GM12878 (cell line): ENCODE results near the gene SBF2. TPM values are rescaled to one million over a fixed set of nuclear protein-coding genes. Genes with fewer than 3 reads are reported as not detected.

Experiments
- ATAC-seq: fragments of 200-7000 bp; cut with Tn5 transposase; 3 replicates; pipeline ENCODE4 v1.9.1; 2020; ENCODE audit warnings: mild to moderate bottlenecking, moderate library complexity
- BruUV-seq: library from RNA; stranded (reverse); fragments of 400-500 nt; replicated peaks from 2 replicates; lab custom pipeline; 2021; lab: Mats Ljungman, UMichigan
- CTCF ChIA-PET: fragments of 300-600 bp; sonication (Branson Sonifier 250); formaldehyde crosslinking; extraction: SDS; loops from one replicate; lab custom pipeline; 2021; ENCODE audit warnings: inconsistent platforms; lab: Yijun Ruan, JAX
- POLR2A ChIA-PET: fragments of 350-600 bp; formaldehyde crosslinking; extraction: SDS; loops from one replicate; lab custom pipeline; 2021; ENCODE audit warnings: inconsistent platforms; lab: Charles Lee
- RAD21 ChIA-PET: fragments of 300-600 bp; sonication (Branson Sonifier 250); formaldehyde crosslinking; loops from one replicate; lab custom pipeline; 2023; ENCODE audit warnings: antibody characterized with exemption; ENCODE audit not compliant: unreplicated experiment; lab: Charles Lee
- SMC1A ChIA-PET: fragments of 300-600 bp; sonication (Branson Sonifier 250); formaldehyde crosslinking; loops from one replicate; lab custom pipeline; 2023; ENCODE audit not compliant: unreplicated experiment, uncharacterized antibody; lab: Charles Lee
- DNase-seq: peaks from one replicate; pipeline ENCODE4 v3.0.0-alpha.2; 2011; ENCODE audit warnings: low read depth, low spot score
- FAIRE-seq: peaks from 3 replicates; lab custom pipeline; 2011; peaks lifted over from hg19 to GRCh38; lab: Jason Lieb, UNC
- H2AFZ ChIP-seq: 2 replicates; pipeline ENCODE4 v1.6.0; 2011; ENCODE audit warnings: low read depth, low read length, control low read depth; ENCODE audit not compliant: control insufficient read depth
- H3K27ac ChIP-seq: 2 replicates; pipeline ENCODE4 v1.5.1; 2011; ENCODE audit warnings: control low read depth; ENCODE audit not compliant: control insufficient read depth, insufficient read depth
- H3K27me3 ChIP-seq, 2 experiments: replicated peaks in 1 of 2; 2 replicates each; pipeline versions ENCODE4 v1.6.0 to v1.6.1; 2011; ENCODE audit warnings: low read length in 1 of 2; ENCODE audit not compliant: control insufficient read depth in 2 of 2, insufficient read depth in 2 of 2
- H3K36me3 ChIP-seq, 2 experiments: 2 replicates each; pipeline ENCODE4 v1.5.1; 2011; ENCODE audit warnings: low read length in 1 of 2; ENCODE audit not compliant: control insufficient read depth in 2 of 2, insufficient read depth in 2 of 2
- H3K4me1 ChIP-seq: 2 replicates; pipeline ENCODE4 v1.6.1; 2011; ENCODE audit warnings: mild to moderate bottlenecking, low read length, moderate library complexity, mixed read lengths; ENCODE audit not compliant: control insufficient read depth, insufficient read depth
- H3K4me2 ChIP-seq: 2 replicates; pipeline ENCODE4 v1.6.0; 2011; ENCODE audit warnings: control low read depth; ENCODE audit not compliant: control insufficient read depth, insufficient read depth
- H3K4me3 ChIP-seq: fragments of 200-600 bp; sonication (generic); 2 replicates; pipeline ENCODE4 v1.5.1; 2016
- H3K79me2 ChIP-seq: 2 replicates; pipeline ENCODE4 v1.6.0; 2011; ENCODE audit warnings: low read length; ENCODE audit not compliant: control insufficient read depth, insufficient read depth
- H3K9ac ChIP-seq: 2 replicates; pipeline ENCODE4 v1.8.0; 2011; ENCODE audit warnings: low read length, control low read depth, mixed read lengths; ENCODE audit not compliant: control insufficient read depth, insufficient read depth
- H3K9me3 ChIP-seq: replicated peaks from 3 replicates; pipeline ENCODE4 v1.5.1; 2011; ENCODE audit warnings: mild to moderate bottlenecking, low read length; ENCODE audit not compliant: control insufficient read depth, insufficient read depth
- H4K20me1 ChIP-seq: 2 replicates; pipeline ENCODE4 v1.6.0; 2011; ENCODE audit not compliant: control insufficient read depth, insufficient read depth
- CHD1 ChIP-seq: IDR thresholded peaks from 2 replicates; pipeline ENCODE4 v1.6.1; 2012; ENCODE audit warnings: low read depth, low read length, improper control_type of control experiment
- EGR1 ChIP-seq, 2 experiments: IDR thresholded peaks; 1 replicate in 1 of 2; 2 replicates in 1 of 2; pipeline ENCODE4 v1.6.1; 2011 to 2012; ENCODE audit warnings: low read depth in 2 of 2, low read length in 2 of 2, borderline replicate concordance in 1 of 2, mild to moderate bottlenecking in 1 of 2, moderate library complexity in 1 of 2
- FOXK2 ChIP-seq: fragments of 450-650 bp; IDR thresholded peaks from 2 replicates; pipeline ENCODE4 v1.6.1; 2017; ENCODE audit warnings: mild to moderate bottlenecking, moderate library complexity
- HDAC2 ChIP-seq: fragments of 200-600 bp; sonication (generic); IDR thresholded peaks from 2 replicates; pipeline ENCODE4 v1.6.1; 2017
- KLF5 ChIP-seq: fragments of 450-650 bp; IDR thresholded peaks from 2 replicates; pipeline ENCODE4 v1.6.1; 2014; ENCODE audit warnings: mild to moderate bottlenecking; ENCODE audit not compliant: partially characterized antibody
- NR2C1 ChIP-seq: fragments of 450-650 bp; IDR thresholded peaks from 2 replicates; pipeline ENCODE4 v1.6.1; 2017; ENCODE audit warnings: antibody characterized with exemption, mild to moderate bottlenecking, moderate library complexity
- RB1 ChIP-seq: fragments of 450-650 bp; formaldehyde crosslinking; IDR thresholded peaks from 2 replicates; pipeline ENCODE4 v1.6.1; 2017; ENCODE audit warnings: mild to moderate bottlenecking, borderline replicate concordance
- RELA ChIP-seq: fragments of 450-650 bp; IDR thresholded peaks from 2 replicates; pipeline ENCODE4 v1.8.0; 2014; ENCODE audit warnings: borderline replicate concordance; ENCODE audit not compliant: partially characterized antibody
- SMAD5 ChIP-seq: IDR thresholded peaks from 2 replicates; pipeline ENCODE4 v1.6.1; 2016; ENCODE audit warnings: antibody characterized with exemption, low read depth
- SREBF1 ChIP-seq: IDR thresholded peaks from 2 replicates; pipeline ENCODE4 v1.6.1; 2012; ENCODE audit warnings: mild to moderate bottlenecking, low read length
- SREBF2 ChIP-seq: IDR thresholded peaks from 2 replicates; pipeline ENCODE4 v1.6.1; 2012; ENCODE audit warnings: mild to moderate bottlenecking, low read length
- SRF ChIP-seq, 2 experiments: IDR thresholded peaks; 2 replicates each; pipeline ENCODE4 v1.6.1; 2011; ENCODE audit warnings: low read depth in 2 of 2, low read length in 2 of 2, mild to moderate bottlenecking in 1 of 2, moderate library complexity in 1 of 2
- TCF12 ChIP-seq: IDR thresholded peaks from 2 replicates; pipeline ENCODE4 v1.6.1; 2011; ENCODE audit warnings: low read depth, mild to moderate bottlenecking, low read length
- ZSCAN29 ChIP-seq: fragments of 450-650 bp; IDR thresholded peaks from 2 replicates; pipeline ENCODE4 v1.6.1; 2017; ENCODE audit warnings: mild to moderate bottlenecking, moderate library complexity
- WGBS: methylation state at CpG from one replicate; pipeline ENCODE4 v1.1.6; 2016; ENCODE audit warnings: low lambda C conversion rate; ENCODE audit not compliant: insufficient replicate concordance, insufficient coverage; ENCODE audit errors: missing lambda C conversion rate; 5-methylcytosine and 5-hydroxymethylcytosine counted together
- in situ Hi-C: fragments of 300-500 bp; cut with MboI; formaldehyde crosslinking; loops from 9 replicates; pipeline ENCODE4 v1.14.3; 2018; ENCODE audit warnings: mixed read lengths
- intact Hi-C: fragments of 100-400 bp; cut with micrococcal nuclease; formaldehyde crosslinking; loops from one replicate; pipeline ENCODE4 v1.14.2; 2022; ENCODE audit not compliant: unreplicated experiment
- polyA plus RNA-seq, 11 experiments: library from polyadenylated mRNA; depleted of rRNA in 4 of 11; unstranded in 6 of 11; stranded (reverse) in 5 of 11; fragments of >200 nt; fragmentation: Nextera tagmentation in 4 of 11; fragmentation: Illumina TruSeq in 1 of 11; extraction: Ambion mirVana in 4 of 11; extraction: Trizol in 1 of 11; gene quantifications; 1 replicate in 1 of 11; 2 replicates in 10 of 11; pipeline versions ENCODE4 v1.2.1 to v1.2.3, GENCODE V29; 2011 to 2016; ENCODE audit warnings: inconsistent platforms in 2 of 11, missing spikeins in 2 of 11, low read depth in 1 of 11
- total RNA-seq, 4 experiments: library from RNA; depleted of rRNA in 3 of 4; stranded (reverse); fragments of >200 nt in 3 of 4; fragmentation: Illumina TruSeq in 1 of 4; extraction: Trizol in 1 of 4; gene quantifications; 2 replicates each; pipeline versions ENCODE4 v1.2.1 to v1.2.3, GENCODE V29; 2013 to 2021
- TF ChIP-seq, protein P1 (sequence below): fragments of 450-650 bp; IDR thresholded peaks from 2 replicates; pipeline ENCODE4 v1.6.1; 2017; ENCODE audit warnings: mild to moderate bottlenecking
- TF ChIP-seq, protein P2 (sequence below): fragments of 450-650 bp; IDR thresholded peaks from 2 replicates; pipeline ENCODE4 v1.6.1; 2014; ENCODE audit warnings: mild to moderate bottlenecking
- TF ChIP-seq, protein P3 (sequence below): IDR thresholded peaks from 2 replicates; pipeline ENCODE4 v1.6.1; 2012; ENCODE audit warnings: low read depth, low read length, improper control_type of control experiment

SBF2 gene
- total and polyA plus RNA-seq, 10 of the 15 experiments (the other 5 are each of a cell fraction or from before 2014, with no cell fraction given), result 0.24 to 2.3 (median 1.1) TPM

- 100% methylated on average over 2 of the region's 2 CpGs for WGBS
- ChIA-PET SMC1A (no interaction called here), POLR2A (no interaction called here), CTCF (no interaction called here), RAD21 (no interaction called here)
- no peak overlapping the region for H3K4me3 ChIP-seq
- no peak overlapping the region for H3K4me2 ChIP-seq
- H4K20me1 ChIP-seq, result no peaks in the 10 kb centered on the region
- H3K36me3 ChIP-seq, result no peaks in the 10 kb centered on the region
- no peaks in the 10 kb centered on the region for H3K27me3 ChIP-seq
- no peaks in the 10 kb centered on the region for H3K79me2 ChIP-seq
- in situ Hi-C loops (no loop called here), intact Hi-C loops (loop anchor here (5.0 kb wide), 1 partner anchor 76 kb away; no protein-coding TSS in a partner anchor)
- H2AFZ ChIP-seq, result no peak overlapping the region
- TF ChIP-seq TCF12 (no peak), SREBF1 (no peak), CHD1 (no peak)
- TF ChIP-seq, protein P1, sequence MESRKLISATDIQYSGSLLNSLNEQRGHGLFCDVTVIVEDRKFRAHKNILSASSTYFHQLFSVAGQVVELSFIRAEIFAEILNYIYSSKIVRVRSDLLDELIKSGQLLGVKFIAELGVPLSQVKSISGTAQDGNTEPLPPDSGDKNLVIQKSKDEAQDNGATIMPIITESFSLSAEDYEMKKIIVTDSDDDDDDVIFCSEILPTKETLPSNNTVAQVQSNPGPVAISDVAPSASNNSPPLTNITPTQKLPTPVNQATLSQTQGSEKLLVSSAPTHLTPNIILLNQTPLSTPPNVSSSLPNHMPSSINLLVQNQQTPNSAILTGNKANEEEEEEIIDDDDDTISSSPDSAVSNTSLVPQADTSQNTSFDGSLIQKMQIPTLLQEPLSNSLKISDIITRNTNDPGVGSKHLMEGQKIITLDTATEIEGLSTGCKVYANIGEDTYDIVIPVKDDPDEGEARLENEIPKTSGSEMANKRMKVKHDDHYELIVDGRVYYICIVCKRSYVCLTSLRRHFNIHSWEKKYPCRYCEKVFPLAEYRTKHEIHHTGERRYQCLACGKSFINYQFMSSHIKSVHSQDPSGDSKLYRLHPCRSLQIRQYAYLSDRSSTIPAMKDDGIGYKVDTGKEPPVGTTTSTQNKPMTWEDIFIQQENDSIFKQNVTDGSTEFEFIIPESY, result no peak
- no peaks in the 10 kb centered on the region for H3K9me3 ChIP-seq
- BruUV-seq, result no TSS peak
- ATAC-seq (no peak), FAIRE-seq (no peak), DNase-seq (no peak)
- no peak overlapping the region for H3K9ac ChIP-seq
- H3K4me1 ChIP-seq, result peaks cover 14% of the 10 kb centered on the region
- no peak overlapping the region for H3K27ac ChIP-seq
Observed at GRCh38 chr11:9838229-9838628, 455.8 kb downstream of the SBF2 start.

DNA sequence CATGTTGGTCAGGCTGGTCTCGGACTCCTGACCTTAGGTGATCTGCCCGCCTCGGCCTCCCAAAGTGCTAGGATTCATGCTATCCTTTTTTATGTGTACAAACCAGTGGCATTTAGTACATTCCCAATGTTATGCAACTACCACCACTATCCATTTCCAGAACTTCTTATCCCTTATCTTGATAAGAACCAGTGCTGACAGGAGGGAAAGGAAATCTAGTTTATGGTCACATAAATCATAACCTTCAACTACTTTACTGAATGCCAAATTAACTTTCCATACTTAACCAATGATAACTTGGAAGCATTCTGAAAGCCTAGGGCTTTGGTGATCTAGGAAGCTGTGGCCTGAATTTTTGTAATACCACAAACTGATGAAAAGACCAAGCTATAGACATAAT lies 459.7 kb downstream of the SBF2 start:
- Histone ChIP-seq H3K9ac (no peak overlapping the region), H2AFZ (no peak overlapping the region), H3K4me2 (no peak overlapping the region), H4K20me1 (no peaks in the 10 kb centered on the region), H3K27me3 (no peaks in the 10 kb centered on the region), H3K79me2 (no peaks in the 10 kb centered on the region), H3K27ac (no peak overlapping the region), H3K4me1 (peaks cover 9% of the 10 kb centered on the region), H3K4me3 (no peak overlapping the region), H3K36me3 (no peaks in the 10 kb centered on the region), H3K9me3 (no peaks in the 10 kb centered on the region)
- DNase-seq (no peak), FAIRE-seq (no peak), ATAC-seq (no peak)
- SMC1A ChIA-PET, result no interaction called here
- in situ Hi-C loops, result no loop called here
- intact Hi-C loops, result no loop called here
- BruUV-seq, result no TSS peak
- CTCF ChIA-PET, result no interaction called here
- POLR2A ChIA-PET, result no interaction called here
- RAD21 ChIA-PET, result no interaction called here
- WGBS, result 55% methylated on average over 3 of the region's 3 CpGs
- TF ChIP-seq KLF5 (no peak), RB1 (no peak), SRF (IDR thresholded peaks at IDR 0.05; ENCODE audit: low read depth in 2 of 2, low read length in 2 of 2) (no peak), HDAC2 (no peak), EGR1 (IDR thresholded peaks at IDR 0.05; ENCODE audit: borderline replicate concordance in 1 of 2, low read depth in 2 of 2, low read length in 2 of 2) (no peak), ZSCAN29 (no peak), NR2C1 (no peak), SMAD5 (no peak), FOXK2 (no peak), SREBF2 (no peak), RELA (no peak)
- TF ChIP-seq, protein P2, sequence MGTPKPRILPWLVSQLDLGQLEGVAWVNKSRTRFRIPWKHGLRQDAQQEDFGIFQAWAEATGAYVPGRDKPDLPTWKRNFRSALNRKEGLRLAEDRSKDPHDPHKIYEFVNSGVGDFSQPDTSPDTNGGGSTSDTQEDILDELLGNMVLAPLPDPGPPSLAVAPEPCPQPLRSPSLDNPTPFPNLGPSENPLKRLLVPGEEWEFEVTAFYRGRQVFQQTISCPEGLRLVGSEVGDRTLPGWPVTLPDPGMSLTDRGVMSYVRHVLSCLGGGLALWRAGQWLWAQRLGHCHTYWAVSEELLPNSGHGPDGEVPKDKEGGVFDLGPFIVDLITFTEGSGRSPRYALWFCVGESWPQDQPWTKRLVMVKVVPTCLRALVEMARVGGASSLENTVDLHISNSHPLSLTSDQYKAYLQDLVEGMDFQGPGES, result no peak
- TF ChIP-seq, protein P3, sequence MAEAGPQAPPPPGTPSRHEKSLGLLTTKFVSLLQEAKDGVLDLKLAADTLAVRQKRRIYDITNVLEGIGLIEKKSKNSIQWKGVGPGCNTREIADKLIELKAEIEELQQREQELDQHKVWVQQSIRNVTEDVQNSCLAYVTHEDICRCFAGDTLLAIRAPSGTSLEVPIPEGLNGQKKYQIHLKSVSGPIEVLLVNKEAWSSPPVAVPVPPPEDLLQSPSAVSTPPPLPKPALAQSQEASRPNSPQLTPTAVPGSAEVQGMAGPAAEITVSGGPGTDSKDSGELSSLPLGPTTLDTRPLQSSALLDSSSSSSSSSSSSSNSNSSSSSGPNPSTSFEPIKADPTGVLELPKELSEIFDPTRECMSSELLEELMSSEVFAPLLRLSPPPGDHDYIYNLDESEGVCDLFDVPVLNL, result no peak
